Stimulated activated CD8-positive, alpha-beta memory T cell treated with anti-CD3 and anti-CD28 coated beads, Interleukin-12 subunit alpha, Interleukin-12 subunit beta, amount 100 ng/mL, for 1 hour (primary cell): ENCODE results near the gene IAPP.
"Not testable (repeated sequence)": the region's sequence is repeated elsewhere in the genome, so short reads cannot be mapped to it uniquely, and the experiment has no call there.

Experiments used
- DNase-seq: peaks from one replicate; pipeline ENCODE4 v3.0.0-alpha.2; 2020; ENCODE audit warnings: low read depth

Gene IAPP

DNA sequence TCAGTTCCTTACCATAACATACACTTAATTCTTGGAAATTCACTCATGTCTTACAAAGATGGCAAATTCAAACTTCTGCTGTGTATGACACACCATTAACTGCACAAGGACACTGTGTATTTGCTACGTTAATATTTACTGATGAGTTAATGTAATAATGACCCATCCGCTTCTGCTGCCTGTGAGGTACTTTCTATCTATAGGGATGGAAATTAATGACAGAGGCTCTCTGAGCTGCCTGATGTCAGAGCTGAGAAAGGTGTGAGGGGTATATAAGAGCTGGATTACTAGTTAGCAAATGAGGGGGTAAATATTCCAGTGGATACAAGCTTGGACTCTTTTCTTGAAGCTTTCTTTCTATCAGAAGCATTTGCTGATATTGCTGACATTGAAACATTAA is at the start of gene IAPP:
Gene IAPP (plus strand): TSS at position 301 of the 400 bp plus-strand sequence. CDS start 450 bp downstream, outside the sequence.
- DNase-seq = no peak

DNA sequence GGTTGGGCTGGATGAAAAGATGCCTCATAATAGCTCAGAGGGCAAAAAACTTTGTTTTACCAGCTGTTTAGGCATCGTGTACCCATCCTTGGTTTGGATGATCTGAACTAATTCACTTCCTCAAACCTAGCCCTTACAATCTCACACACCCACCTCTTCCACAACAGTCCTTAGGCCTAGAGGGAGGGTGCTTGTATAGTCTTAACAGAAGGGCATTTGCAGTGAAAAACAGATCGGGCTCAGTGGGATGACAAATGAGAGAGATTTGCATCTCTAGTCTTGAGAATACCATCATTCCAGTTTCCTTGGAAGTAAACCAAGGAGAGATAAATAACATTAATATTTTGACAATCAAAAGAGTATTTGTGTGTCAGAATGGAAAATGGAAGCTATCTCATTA is 49.0 kb upstream of the IAPP start:
- DNase-seq = no peak

DNA sequence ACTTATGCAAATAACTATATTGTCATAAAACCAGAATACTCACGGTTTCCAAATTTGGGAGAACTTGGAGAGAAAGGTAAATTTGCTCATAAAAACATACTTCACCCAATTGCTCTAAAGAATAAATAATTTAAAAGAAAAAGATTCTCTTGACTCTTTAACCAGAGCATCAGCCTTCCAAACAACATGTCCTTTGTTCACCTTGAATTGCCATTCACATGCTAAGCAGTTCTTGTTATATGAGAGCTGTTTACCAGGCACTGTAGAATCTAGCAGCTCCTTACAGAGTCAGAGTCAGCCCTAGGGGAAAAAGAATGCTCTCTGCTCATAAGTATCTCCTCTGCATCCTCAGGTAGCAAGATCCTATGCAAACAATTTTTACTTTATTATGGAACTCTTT is 48.2 kb upstream of the IAPP start:
- DNase-seq = no peak

DNA sequence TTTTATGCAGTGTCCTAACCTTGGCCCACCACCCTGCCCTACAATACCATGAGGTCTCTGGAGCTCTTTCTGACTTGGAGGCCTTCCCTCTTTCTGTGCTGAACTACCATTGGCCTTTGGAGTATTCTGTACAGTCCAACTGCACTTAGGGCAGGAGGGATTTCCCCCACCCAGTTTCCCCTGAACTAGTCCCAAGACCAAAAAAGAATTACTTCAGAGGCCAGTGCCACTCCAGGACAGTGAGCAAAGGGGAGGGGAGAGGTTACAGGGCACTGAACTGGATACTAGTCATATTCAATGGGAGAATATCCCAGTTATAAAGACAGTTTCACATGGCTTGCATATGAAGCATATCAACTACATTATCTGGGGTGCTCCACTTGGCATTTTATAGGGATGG is 44.1 kb upstream of the IAPP start:
- DNase-seq = no peak

DNA sequence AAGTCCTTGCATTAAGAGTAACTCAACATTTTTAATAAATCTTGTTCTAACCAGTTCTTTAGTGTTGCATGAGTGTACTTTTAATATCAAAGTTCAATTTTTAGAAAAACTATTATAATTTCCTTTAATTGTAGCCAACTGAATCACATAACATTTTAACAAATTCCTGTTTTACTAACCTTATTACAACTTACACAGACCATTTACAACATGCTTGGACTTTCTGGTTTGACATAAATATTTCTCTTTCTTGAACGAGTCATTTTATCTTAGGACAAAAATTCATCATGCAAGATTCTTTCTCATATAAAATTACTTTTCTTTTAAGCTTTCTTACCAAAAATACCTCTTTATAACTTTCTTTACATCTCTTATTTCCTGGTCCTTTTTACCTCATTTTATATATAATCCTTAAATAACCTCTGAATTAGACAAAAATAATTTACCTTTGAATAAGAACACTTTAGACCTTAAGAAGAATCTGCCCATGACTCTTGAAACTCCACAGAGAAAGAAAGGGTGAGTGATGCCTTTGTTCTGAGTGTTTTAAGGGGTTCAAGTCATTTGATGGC is 41.9 kb upstream of the IAPP start:
- DNase-seq = no peak

DNA sequence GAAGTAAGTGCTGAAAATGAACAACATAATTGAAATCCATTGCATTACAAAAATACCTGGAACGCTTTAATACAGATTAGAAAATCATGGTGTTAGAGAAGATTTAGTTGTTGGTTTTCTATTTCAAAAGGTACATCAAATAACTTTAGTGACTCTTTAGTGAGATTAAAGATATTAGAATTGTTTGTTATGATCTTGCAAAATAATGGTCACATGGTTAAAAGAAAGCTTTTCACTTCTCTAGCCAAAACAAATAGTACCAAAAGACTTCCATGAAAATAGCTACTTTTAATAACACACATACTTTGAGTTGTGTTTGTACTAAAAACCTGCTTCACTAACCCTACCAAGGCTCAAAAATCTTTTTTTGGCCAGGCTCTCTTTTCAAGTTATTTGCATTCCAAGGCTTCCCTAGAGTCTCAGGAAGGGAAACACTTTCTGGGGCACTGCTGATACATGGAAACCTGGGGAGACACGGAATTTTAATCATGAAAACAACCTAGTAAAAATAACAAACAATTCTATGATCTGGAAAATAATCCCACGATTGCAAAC is 37.9 kb upstream of the IAPP start, which contains the start of gene SLCO1A2:
Gene SLCO1A2 (minus strand): TSS at position 147 of the 555 bp plus-strand sequence. CDS start 270 bp downstream, outside the sequence.
- no peak for DNase-seq

DNA sequence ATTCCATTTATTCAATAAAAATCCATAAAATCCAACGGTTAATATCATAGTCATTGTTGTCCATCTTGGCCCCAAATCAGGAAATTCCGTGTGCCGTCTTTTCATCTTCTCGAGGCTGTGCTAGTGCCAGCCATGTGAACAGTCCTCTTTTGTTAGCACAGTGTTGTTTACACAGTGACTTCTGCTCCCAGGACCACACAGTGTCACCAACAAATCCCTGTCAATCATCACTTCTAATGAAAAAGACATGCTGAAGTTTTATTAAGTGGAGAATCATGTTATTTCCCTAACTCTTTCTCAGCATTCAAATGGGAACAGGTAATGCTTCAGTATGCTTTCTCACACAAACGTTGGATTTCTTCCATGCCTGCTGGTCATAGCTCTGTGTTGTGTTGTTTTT is 36.0 kb upstream of the IAPP start:
- no peak for DNase-seq

DNA sequence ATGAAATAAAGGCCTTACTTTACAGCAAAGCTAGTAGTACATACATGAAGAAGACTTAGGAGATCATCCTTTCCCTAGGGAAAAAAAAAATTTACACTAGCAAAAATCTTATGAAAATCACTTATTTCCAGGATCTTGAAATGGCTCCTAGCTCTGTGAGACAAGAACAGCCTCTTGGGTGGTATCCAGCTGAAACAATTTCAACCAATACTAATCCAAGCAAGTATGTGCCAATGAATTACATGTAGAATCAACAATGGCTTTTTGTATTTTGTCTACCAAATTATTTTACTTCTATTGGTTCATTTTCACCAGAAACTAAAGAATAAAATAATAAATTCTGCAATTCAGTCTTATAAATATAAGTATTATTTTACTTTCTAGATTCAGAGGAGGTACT is 35.2 kb upstream of the IAPP start:
- no peak for DNase-seq

DNA sequence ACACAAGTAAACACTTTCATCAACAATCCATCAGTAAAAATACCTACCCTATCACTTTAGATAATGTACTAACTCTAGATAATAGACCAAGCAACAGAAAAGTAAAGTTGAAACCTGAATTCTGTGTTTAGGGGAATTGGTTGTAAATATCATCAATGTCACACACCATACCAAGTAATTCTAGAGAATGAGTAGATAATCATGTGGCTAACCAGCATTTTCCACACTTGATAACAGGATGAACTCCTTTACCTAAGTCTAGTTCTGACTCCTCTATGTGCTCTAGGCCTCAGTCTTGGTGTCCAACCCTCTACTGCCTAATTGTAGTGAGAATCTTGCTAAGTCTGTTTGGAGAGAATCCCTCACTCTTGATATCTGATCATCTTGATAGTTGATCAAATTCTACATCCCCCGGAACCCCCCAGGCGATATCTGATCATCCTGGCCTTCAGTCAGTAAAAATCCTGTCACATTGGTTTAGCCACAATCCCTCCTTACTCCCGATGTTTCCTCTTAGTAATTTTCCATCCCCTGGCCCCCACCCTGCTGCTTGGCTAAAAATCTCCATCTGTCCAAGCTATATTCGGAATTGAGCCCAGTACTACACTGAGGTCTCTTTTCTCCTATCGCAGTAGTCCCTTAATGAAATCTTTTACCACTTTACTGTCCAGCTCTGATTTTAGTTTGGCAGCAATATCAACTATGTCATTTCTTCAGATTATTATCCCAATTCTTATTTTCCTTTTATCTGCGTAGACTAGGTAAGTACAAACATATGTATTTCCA is 34.5 kb upstream of the IAPP start:
- DNase-seq = no peak

DNA sequence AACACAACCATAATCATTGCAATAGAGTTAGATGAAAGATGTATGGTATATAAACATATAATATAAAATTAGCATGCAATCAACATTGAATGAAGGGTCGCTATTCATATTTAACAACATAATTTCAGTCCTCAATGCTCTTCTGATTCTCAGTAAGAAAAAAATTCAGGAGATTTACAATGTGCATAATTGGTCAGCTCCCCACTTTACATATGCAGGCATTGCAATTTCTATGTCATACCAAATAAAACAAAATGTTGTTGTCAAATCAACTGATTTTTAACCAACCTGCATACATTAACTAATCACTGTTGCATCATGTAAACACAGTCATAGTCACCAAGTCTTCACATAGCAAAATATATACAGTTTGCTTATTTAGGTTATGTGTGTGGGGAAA is 32.8 kb upstream of the IAPP start:
- no peak for DNase-seq

DNA sequence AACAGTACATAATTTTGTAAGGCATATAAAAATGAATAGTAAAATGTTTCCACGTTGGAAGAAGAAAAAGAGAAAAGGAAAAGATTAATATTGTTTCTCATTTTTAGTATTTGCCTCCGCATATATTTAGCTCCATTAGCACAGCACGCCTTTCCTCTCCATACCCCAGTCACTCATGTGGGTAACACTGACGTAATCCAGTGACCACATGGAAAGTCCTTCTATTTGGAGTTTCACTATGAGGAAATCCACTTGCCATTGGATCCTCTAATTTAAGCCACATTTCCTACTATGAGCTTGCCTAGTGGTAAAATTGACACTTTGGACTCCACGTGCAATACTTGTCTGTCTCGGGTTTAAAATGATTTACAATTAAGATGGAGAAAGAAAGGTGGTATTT is 32.3 kb upstream of the IAPP start:
- no peak for DNase-seq

DNA sequence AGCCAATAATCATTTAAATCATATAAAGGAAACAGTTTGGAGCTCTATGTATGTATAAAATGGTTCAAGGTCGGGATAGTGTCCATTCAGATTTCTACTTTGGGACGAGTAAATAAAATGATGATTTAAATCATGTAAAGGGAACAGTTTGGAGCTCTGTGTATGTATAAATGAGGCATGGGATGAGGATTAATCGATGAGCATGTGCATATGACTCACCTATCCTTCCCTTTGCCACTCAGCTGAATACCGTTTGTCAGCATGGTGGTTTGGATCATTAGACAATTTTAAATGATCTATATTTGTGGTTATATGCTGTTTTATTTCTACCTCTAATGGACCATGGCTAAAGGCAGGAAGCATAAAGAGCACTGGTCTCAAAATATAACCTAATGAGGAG is 30.9 kb upstream of the IAPP start:
- DNase-seq = no peak

DNA sequence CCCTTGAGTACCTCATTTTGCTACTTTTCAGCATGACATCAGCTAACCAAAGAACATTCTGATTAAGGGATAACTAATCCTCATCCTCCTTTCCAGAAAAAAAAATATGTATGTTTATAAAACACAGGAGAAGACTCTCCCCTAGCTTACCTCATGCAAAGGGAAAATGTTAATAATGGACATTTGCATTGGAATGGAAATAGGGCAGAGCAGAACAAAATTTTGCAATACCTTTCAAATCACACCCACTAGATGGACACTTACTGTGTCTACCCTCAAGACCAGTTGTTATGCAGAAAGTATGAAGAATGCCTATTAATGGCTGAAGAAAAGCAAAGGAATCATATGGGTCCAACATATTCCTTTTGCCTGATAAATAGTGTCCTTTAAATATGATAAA is 29.1 kb upstream of the IAPP start:
- DNase-seq = no peak

DNA sequence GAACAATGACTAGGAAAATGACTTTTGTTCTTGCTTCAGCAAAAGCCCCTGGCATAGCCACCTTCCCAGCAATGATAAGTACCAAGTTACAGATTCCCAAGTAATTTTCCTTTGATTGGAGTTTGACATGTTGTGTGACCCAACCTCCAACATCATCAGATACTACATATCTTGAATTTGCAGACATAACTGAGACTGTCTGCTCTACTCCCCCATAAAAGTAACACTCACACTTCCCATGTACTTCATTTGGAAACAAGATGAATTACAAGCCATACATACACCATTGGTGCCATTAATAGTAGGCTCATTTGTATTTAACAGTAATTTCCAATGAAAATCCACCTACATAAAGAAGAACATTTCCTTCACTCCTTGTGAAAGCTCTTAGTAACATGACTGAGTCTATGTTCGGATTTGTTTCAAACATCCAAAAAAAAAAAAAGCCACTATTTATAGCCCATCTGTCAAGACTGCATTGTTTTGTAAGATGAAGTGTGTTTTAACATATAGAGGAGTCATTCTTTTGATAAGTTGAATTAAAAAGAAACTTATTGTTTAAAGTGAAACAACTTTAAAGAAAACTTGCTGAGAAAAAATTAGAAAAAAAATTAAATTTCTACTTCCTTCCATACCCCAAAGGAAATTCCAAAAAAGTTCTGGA is 26.0 kb upstream of the IAPP start:
- DNase-seq = no peak

DNA sequence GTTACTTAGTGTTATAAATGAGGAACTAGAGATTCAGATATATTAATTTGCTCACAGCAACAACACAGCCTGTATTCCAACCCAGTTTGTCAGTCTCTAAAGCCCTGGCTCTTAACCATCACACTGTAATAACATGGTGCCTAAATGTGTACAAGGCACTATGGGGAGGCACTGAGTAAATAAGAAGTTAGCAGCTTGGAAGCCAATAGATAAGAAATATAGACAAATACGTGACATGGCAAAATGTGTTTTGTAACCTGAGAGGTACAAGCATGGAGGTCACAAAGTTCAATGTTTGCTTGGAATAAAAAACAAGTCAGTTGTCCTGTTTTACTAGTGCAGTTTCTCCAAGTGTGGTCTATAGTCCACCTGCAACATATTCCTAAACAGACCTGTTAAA is 21.7 kb upstream of the IAPP start:
- DNase-seq = no peak

DNA sequence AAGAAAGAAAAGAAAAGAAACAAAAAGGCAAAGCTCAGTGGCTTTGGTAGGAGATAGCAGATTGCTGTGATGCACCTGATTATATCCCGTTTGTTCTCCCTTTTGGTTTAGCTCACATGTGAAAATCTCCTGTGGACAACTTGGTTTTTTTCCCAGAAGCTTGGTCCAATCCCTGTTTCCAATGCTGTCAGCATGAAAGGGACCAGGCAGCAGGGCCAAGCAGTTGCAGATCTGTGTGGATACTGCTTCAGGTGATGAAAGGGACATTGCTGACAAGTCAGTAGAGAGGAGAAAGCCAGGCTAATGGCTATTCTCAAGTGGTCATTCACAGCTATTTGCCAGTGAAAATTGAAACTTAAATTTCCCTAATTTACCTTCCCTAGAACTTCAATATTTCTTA is 19.2 kb upstream of the IAPP start:
- no peak for DNase-seq

DNA sequence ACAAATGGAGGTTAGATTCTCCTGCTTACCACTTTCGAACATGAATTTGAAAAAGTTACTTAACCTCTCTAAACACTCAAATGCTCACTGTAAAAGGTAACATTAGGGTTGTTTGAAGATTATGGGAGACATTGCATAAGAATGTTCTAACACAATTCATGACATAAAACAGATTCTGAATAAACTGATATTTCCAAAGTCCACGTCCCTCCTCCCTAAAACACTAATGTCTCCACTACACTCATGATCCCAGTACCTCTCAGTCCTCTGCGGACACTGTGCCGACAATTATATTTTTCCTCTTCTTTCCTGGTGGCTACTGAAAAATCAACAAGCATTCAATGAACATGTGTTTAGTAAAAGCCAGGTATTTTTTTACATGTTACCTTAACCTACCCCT is 18.8 kb upstream of the IAPP start:
- DNase-seq = no peak

DNA sequence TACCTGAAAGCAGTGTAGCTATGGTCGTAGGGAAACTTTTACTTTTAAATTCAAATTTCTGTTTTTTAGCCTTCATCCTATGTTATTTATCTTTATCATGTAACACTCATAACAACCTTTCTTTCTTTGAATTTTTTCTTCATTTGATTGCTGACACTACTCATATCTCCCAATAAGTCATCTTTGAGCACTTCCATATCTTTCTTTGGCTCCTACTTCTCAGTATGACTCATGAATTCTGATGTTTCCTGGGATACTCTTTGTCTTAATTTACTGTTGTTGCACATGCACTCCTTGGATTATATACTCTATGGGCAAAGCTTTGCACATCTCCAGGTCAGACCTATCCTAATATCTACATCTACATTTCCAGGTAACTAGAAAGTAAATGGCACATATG is 18.1 kb upstream of the IAPP start:
- DNase-seq = no peak

DNA sequence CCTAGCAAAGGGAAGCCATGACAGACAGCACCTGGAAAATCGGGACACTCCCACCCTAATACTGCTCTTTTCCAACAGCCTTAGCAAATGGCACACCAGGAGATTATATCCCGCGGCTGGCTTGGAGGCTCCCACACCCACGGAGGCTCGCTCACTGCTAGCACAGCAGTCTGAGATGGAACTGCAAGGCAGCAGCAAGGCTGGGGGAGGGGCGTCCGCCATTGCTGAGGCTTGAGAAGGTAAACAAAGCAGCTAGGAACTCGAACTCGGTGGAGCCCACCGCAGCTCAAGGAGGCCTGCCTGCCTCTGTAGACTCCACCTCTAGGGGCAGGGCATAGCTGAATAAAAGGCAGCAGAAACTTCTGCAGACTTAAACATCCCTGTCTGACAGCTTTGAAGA is 12.1 kb upstream of the IAPP start:
- DNase-seq = not testable (repeated sequence)

DNA sequence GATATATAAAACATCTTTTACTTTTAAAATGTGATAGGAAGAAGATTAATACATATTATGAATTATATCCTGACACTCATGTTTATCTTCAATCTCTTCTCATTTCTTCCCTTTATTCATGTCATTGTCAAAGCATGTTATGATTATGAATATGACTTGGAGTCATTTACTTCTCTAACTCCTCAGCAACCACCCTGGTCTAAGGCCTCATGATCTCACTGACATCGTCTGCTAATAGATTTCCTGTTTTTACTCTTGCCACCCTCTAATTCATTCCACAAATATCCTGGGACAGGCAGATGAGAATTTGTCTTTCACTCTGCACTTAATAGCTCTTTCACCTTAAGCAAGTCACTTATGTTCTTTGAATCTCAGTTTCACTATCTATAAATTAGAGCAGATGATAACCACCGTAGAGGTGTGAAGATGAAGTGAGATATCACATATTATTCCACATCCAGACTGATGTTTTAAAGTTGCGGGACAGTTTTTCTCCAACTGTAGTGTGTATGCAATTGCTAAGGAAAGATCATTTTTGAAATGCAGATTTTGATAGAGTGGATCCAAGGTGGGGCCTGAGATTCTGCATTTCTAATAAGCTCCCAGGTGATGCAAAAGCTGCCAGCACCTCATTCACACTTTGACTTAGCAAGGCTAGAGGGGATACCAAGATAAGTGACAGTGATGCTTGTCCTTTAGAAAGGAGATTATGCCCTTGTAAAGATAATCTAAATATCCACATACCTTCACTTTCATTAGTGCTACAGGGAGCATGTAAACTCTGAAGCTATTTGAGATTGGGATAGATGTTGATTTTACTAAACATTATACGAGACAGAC is 3.3 kb upstream of the IAPP start:
- no peak for DNase-seq

DNA sequence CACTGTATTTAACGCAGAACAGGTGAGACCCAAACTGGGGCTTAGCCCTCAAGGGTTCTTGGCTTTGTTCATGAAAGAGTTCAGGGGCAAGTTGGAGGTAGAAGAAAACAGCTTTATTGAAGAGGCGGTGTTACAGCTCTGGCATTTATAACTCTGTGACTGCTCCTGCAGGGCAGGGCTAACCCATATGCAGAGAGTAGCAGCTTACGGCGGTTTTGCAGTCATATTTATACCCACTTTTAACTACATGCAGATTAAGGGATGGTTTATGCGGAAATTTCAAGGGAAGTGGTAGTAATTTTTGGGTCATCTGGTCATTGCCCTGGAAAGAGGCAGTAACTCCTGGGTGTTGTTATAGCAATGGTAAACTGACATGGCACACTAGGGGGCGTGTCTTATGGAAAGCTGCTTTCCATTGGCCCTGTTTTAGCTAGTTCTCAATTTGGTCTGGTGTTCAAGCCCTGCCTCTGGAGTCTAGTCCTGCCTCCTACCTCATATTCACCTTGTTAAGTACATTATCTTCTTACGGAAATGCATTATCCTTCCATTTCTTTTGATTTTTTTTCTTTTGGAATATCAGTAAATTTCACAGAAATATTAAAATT is 1.8 kb upstream of the IAPP start:
- DNase-seq = no peak

DNA sequence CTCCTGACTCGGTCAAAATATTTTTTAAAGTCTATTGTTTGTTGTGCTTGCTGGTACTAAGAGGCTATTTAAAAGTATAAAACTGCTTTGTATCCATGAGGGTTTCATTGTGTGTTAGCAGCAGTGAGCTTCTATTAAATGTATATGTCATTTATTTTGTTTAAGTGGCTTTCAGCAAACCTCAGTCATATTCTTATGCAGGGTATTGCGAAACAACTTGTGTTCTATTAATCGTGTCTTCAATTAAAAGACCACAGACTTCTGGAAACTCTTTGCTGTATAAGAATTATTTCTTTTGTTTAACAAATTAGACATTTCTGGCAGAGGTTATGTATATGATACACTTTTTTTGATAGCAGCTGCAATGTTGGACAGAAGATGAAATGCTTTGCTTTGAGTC is 6.5 kb downstream of the IAPP start:
- DNase-seq = no peak
